Left ventricle myocardium inferior (tissue), 1 donor: ENCODE results near the gene BLOC1S2. TPM values are rescaled to one million over a fixed set of nuclear protein-coding genes. Genes with fewer than 3 reads are reported as not detected.

Experiments
- DNase-seq: peaks from one replicate; pipeline ENCODE4 v3.0.0-alpha.2; 2020
- H3K27ac ChIP-seq: fragments of 200-600 bp; replicated peaks from 2 replicates; pipeline ENCODE4 v1.8.0; 2021
- H3K27me3 ChIP-seq: fragments of 200-600 bp; 2 replicates; pipeline ENCODE4 v1.8.0; 2021; ENCODE audit warnings: low read depth
- H3K36me3 ChIP-seq: fragments of 200-600 bp; 2 replicates; pipeline ENCODE4 v1.8.0; 2021
- H3K4me1 ChIP-seq: fragments of 200-600 bp; 2 replicates; pipeline ENCODE4 v1.8.0; 2021
- H3K4me3 ChIP-seq: fragments of 200-600 bp; 2 replicates; pipeline ENCODE4 v1.8.0; 2021; ENCODE audit warnings: mild to moderate bottlenecking, moderate library complexity
- H3K9me3 ChIP-seq: fragments of 200-600 bp; replicated peaks from 2 replicates; pipeline ENCODE4 v1.8.0; 2021
- intact Hi-C: fragments of 100-400 bp; cut with micrococcal nuclease; formaldehyde crosslinking; loops from one replicate; pipeline ENCODE4 v1.11.0; 2022
- total RNA-seq: library from RNA; stranded (reverse); fragmentation: NEBNext Ultra II Directional; extraction: Animal tissue kit (Norgen Biotek cat#: 25700); gene quantifications from one replicate; pipeline ENCODE4 v1.2.1, GENCODE V29; 2021
- TF ChIP-seq, protein P1 (sequence below): fragments of 200-600 bp; IDR thresholded peaks from 2 replicates; pipeline ENCODE4 v1.8.0; 2021; ENCODE audit warnings: antibody characterized with exemption, mild to moderate bottlenecking, borderline replicate concordance
- donor health status: DM: no; HTN: yes; CAD: no; lungs with severe emphysema.

The BLOC1S2 gene
- total RNA-seq, 1 donor from 2014 or later = 21.0 TPM

DNA sequence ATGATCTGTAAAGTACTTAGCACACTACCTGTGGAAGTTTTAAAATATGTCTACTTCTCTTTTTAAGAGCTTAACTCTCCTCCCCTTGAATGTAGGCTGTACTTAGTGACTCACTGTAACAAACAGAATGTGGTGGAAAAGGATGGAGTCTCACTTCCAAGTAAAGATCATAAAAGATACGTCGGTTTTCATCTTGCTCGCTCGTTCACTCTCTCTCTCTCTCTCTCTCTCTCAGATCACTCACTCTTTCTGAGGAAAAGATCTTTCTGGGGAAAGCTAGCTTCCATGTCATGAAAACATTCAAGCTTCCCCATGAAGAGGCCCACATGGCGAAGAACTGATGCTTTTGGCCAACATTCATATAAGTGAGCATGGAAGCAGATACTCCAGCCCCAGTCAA is 62.6 kb downstream of the BLOC1S2 start:
- no peaks in the 10 kb centered on the region for H3K27me3 ChIP-seq
- no peaks in the 10 kb centered on the region for H3K9me3 ChIP-seq
- peaks cover 69% of the 10 kb centered on the region for H3K36me3 ChIP-seq
- TF ChIP-seq, protein P1, sequence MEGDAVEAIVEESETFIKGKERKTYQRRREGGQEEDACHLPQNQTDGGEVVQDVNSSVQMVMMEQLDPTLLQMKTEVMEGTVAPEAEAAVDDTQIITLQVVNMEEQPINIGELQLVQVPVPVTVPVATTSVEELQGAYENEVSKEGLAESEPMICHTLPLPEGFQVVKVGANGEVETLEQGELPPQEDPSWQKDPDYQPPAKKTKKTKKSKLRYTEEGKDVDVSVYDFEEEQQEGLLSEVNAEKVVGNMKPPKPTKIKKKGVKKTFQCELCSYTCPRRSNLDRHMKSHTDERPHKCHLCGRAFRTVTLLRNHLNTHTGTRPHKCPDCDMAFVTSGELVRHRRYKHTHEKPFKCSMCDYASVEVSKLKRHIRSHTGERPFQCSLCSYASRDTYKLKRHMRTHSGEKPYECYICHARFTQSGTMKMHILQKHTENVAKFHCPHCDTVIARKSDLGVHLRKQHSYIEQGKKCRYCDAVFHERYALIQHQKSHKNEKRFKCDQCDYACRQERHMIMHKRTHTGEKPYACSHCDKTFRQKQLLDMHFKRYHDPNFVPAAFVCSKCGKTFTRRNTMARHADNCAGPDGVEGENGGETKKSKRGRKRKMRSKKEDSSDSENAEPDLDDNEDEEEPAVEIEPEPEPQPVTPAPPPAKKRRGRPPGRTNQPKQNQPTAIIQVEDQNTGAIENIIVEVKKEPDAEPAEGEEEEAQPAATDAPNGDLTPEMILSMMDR = no peak
- peaks cover 18% of the 10 kb centered on the region for H3K4me1 ChIP-seq
- DNase-seq = no peak
- intact Hi-C loops = no loop called here
- no peak overlapping the region for H3K27ac ChIP-seq
- no peak overlapping the region for H3K4me3 ChIP-seq

Other genes with a start within 250 kb of the BLOC1S2 start
- gene CPN1, start 204.8 kb downstream of the BLOC1S2 start, total RNA-seq = not detected
- gene ERLIN1, start 100.7 kb downstream of the BLOC1S2 start, total RNA-seq = 8.3 TPM
- gene CHUK, start 57.1 kb downstream of the BLOC1S2 start, total RNA-seq = 11.0 TPM
- gene CWF19L1, start 19.0 kb downstream of the BLOC1S2 start, total RNA-seq = 12.6 TPM
- gene PKD2L1, start 43.5 kb upstream of the BLOC1S2 start, total RNA-seq = not detected
- gene SCD, start 60.6 kb upstream of the BLOC1S2 start, total RNA-seq = 4.8 TPM
- not detected for gene WNT8B, start 176.3 kb upstream of the BLOC1S2 start, total RNA-seq
- gene SEC31B, start 233.2 kb upstream of the BLOC1S2 start, total RNA-seq = 8.8 TPM
- 430 TPM for gene NDUFB8, start 243.2 kb upstream of the BLOC1S2 start, total RNA-seq
- gene HIF1AN, start 249.3 kb upstream of the BLOC1S2 start, total RNA-seq = 53.4 TPM